HG02938 (cell line): Measurements from ENCODE around the gene CEBPB.
A peak's percentile ranks its signal among the peaks of the same experiment; 100 is the strongest.
"Not testable (repeated sequence)": the region's sequence is repeated elsewhere in the genome, so short reads cannot be mapped to it uniquely, and the experiment has no call there.

ENCODE experiments used
- ATAC-seq: cut with Tn5 transposase; IDR thresholded peaks from one replicate; pipeline ENCODE4 v1.9.1; 2021; ENCODE audit warnings: mild to moderate bottlenecking, moderate library complexity; ENCODE audit not compliant: unreplicated experiment

Gene CEBPB

DNA sequence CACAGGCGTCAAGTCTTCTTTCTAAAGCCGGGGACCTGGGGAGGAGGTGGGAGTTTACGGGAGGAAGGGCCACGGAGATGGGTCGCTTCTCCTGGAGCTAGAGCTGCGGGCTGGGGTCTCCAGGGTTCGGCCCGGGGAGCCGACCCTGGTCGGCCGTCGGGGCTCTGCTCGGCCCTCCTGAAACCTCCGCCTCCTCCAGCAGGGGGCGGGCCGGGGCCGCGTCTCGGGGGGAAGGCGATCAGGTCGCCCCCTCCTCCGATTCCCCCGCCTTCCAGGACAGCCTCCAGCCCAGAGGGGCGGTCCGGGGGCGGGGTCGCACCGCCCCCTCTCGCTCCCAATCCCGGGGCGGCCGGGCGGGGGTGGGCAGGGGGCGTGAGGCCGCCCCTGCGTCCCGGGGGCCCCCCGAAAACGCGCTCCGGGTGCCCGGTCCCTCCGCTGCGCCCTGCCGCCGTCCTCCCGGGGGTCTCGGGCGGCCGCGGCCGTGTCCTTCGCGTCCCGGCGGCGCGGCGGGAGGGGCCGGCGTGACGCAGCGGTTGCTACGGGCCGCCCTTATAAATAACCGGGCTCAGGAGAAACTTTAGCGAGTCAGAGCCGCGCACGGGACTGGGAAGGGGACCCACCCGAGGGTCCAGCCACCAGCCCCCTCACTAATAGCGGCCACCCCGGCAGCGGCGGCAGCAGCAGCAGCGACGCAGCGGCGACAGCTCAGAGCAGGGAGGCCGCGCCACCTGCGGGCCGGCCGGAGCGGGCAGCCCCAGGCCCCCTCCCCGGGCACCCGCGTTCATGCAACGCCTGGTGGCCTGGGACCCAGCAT lies at the start of gene CEBPB:
CEBPB (plus strand) TSS at position 580 of the 814 bp plus-strand sequence; CDS start at position 784, 204 bp downstream.
- ATAC-seq, result peak; percentile 33

DNA sequence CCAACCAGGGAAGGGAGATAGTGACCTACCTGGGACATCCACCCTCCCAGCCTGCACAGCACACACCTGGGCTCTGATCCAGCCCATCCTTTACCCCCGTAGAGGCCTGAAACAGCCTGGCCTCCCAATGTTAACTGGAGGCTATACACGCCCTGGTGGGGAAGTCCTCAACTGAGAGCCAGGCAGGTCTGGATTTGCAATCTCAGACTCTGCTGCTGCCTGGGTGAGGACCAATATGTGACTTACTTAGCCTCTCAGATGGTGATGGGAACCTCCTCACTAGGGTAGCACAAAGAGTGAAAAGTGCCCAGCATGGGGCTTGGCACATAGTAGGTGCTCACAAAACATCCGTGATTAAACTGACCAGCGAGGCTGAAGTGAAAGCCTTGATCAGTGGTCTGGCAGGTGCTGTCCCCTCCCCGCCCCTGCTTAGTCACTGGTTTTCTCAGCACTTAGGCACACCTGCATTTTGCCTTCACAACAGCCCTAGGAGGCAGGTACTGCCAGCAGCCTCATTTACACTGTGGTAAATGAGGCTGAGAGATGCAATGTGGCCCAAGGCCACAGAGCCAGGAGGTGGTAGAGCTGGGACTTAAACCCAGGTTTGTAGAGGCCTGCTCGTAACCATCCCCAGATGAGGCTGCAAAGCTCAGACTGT lies 49.5 kb upstream of the CEBPB start:
- no peak for ATAC-seq

DNA sequence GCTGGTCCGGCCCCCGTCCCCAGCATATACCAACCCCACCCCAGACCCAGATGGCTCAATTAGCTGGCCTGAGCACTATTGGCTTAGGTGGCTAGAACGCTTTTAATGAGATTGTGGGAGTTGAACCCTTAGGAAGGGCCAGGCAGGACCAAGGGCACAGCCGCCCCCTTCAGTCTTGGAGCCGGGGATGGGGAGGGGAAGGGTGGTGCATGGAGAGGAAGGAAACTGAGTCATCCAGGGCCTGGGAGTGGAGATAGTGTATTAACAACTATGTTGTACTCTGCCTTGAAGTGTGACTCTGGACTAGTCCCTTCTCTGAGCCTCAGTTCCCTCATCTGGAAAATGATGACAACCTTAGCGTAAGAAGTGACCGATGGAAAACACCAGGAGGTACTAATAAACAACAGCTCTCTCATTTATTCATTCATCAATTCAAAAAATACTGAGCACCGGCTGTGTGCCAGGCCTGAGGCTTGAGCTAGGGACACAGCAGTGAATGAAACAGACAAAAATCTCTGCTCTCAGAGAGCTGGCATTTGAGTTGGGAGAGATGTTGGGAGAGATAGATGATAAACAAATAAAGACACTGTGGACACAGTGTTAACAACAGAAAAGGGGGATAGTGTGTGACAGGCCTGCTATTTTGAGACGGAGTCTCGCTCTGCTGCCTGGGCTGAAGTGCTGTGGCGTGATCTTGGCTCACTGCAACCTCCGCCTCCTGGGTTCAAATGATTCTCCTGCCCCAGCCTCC lies 48.6 kb upstream of the CEBPB start:
- no peak for ATAC-seq

DNA sequence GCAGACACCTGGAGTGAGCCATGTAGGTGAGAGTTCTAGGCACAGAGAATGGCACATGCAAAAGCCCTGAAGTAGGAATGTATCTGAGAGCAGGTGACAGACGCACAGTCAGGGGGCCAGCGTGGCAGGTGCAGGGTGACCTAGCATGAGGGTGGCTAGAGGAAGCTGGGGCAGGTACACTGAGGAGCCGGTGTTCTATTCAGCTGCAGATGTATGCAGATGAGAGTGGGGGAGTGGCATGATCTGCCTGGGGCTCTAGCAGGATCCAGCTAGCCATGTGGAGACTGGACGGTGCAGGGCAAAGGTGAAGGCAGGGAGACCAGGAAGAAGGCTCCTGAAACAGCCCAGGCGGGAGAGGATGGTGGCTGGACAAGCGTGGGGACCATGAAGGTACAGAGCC lies 47.8 kb upstream of the CEBPB start:
- ATAC-seq, result no peak

DNA sequence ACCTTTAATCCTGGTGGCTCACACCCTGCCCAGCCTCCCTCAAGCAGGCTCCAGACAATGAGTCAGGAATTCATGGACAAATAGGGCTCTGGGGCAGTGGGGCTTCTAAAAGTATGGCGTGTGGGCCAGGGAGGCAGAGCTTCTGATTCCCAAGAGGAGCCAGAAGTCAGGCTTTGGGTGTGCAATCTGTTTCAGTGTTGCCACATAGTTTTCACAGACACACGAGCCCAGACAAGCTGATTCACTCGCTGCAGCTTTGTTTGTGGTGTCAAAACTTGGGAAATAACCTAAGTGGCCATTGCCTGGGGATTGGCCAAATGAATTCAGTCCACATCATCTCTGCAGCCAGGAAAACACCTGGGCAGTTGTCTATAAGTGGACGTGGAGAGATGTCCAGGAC lies 46.3 kb upstream of the CEBPB start:
- no peak for ATAC-seq

DNA sequence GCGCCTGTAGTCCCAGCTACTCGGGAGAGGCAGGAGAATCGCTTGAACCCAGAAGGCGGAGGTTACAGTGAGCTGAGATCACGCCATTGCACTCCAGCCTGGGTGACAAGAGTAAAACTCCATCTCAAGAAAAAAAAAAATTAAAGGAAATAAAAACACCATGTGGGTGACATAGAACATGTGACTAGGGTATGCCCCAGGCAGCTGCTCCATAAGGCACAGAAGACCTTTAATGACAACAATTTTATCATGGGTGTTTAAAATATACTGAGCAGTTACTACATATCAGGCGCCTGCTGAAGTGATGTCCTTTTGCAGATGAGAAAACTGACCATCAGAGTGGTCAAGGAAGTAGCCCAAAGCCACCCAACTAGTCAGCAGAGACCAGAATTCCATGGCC lies 45.1 kb upstream of the CEBPB start:
- no peak for ATAC-seq

DNA sequence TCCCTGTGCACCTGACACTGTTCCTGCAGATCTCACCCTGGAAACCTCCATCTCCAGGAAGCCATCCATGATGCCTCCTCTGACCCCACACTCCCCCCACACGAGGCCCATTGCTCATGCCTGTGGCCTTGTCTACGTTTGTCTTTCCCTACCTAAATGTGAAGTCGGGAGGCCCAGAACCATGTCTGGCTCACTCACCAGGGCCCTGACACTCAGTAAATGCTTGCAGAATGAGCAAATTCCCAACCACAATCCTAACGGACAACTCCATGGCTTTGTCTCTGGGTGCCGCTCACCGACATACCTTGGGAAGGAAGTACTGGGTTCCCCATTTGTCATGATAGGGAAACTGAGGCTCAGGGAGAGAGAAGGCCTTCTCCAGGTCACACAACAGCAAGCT lies 44.4 kb upstream of the CEBPB start:
- no peak for ATAC-seq

DNA sequence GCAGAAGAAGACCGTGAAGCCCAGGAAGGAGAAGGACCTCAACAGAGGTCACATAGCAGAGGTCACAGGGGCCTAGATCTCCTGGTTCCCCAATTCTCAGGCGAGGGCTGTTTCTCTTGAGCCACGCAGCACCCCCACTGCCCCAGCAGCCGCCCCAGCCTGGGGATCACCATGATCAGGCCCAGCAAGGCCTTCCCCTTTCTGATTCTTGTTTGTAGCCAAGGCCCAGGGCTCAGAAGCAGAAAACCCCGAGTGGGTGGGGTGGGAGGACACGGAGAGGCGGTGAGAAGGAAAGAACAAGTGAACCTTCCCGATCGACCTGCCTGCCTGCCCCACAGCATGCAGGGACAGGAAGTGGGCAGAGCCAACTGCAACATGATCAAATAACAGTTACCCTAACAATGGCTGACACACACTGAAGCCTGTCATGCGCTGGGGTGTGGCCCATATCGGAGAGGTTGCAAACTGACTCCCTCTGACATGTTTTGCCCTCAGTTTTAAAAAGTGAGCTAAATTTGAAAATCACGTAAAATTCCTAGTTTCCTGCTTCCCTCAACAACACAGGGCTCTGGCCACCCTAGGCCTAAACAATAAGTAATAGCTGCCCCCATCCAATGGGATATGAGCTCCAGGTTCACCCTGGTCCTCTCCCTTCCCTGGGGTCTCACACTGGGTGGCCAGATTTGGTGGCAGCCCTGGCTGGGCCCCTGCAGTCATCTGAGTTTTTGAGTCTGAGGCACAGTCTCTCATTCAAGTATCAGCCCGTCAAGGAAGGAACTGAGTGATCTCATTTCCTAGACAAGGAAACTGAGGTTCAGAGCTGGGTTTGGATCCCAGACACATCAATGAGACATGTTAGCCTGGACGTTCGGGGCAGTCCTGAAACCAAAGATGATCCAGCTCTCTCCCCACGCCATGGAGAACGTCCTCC lies 43.6 kb upstream of the CEBPB start:
- peak; percentile 59 for ATAC-seq

DNA sequence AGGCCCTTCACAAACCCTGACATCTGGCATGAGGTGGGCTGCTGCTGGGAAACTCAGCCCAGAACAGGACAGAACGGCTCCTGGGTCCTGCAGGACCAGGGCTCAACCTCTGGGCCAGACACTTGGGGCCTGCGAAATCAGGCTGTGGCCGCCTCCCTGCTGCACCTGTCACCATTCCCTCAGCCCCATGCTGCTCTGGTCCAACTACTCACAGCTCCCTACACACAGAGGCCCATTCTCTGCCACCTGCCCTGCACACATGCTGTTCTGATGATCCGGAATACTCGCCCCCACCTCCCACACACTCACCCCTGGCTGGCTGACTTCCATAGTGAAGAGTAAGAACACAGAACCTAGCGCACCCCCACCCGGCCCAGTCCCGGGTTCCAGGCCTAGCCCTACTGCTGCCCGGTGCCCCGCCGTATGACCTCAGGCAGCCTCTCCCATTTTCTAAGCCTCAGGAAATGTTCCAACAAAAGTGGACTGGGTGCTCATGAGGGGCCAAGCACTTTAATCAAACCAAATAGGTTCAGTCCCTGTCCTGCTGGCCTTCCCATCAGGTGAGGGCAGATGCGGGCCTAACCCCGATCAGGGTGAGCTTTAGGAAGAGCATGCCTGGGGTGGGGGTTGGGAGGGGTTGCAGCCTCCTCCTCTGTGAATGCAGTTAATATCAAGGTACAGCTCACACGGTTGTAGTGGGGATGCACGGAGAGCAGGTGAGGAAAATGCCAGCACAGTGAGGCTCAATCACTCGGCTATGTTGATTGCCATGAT lies 41.0 kb upstream of the CEBPB start:
- no peak for ATAC-seq

DNA sequence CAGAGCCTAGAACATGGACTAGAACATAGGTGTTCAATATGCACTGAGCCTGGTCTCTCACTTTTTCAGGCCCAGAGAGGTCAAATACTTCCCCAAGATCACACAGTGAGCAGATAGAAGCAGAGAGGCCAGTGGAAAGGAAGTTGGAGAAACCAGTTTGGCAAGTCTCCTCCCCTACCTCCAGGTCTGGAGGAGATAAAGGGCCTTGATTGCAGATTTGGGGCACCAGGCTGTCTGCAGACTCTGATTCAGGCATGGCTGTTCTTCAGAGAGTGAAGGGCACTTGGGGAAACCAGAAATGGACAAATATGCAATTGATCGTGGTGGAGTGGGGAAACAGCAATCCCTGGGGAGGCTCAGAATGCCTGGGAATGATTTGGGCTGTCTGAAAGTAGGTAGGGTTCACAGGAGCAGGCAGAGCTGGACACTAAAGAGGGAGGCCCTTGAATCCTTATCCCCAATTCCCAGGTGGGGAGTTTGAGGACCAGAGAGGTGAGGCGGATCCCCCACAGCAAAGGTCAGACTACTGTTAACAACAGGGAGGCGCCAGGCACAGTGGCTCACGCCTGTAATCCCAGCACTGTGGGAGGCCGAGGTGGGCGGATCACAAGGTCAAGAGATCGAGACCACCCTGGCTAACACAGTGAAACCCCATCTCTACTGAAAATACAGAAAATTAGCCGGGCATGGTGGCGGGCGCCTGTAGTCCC lies 39.4 kb upstream of the CEBPB start:
- no peak for ATAC-seq

DNA sequence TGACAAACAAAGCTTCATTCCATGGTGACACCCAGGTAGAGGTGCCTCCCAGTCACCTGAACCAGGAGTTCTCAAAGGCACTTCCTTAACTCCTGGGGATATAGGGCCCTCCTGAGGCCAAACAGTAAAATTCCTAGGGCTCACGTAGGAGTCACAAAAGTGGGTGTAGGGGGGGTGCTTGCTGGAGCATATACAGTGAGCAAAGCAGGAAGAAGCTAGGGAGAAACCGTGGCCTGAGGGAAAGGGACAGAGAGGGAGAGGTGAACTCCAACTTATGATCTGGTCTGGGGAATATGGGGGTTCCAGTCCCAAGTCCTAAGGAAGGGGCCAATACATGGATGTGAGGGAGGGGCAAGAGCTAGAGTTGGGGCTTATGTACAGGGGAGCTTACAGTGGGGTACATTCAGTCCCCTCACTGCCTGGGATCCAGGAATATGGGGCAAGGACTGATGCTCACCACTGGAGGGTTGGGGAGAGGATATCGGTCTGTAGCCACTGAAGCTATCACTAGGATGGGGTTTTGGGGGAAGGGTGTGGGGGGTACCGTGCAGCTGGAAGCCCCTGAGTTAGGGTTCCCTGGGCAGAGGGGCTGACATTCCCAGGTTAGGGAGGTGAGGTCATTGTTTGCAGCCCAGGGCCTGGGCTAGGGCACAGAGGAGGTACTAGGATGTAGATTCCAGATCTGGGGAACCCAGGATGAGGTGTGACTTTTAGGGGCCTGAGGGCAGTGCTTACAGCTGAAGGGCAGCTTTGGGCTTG lies 38.1 kb upstream of the CEBPB start:
- ATAC-seq, result no peak

DNA sequence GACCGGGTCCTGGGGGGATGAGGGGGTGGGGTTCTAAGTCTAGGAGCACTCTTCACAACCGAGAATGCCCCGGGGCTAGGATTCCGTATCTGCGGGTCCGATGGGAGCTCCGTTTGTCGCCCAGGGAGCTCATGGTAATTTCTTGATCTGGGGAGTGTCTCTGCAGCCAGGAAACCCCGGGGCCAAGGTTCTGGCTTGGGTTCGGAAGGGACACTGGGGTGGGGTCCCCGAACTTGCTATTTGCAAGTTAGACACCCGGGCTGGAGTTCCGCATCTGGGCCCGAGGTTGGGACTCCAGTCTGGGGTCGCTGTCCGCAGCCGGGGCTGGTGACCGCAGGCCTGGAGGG lies 37.5 kb upstream of the CEBPB start:
- peak; percentile 16 for ATAC-seq

DNA sequence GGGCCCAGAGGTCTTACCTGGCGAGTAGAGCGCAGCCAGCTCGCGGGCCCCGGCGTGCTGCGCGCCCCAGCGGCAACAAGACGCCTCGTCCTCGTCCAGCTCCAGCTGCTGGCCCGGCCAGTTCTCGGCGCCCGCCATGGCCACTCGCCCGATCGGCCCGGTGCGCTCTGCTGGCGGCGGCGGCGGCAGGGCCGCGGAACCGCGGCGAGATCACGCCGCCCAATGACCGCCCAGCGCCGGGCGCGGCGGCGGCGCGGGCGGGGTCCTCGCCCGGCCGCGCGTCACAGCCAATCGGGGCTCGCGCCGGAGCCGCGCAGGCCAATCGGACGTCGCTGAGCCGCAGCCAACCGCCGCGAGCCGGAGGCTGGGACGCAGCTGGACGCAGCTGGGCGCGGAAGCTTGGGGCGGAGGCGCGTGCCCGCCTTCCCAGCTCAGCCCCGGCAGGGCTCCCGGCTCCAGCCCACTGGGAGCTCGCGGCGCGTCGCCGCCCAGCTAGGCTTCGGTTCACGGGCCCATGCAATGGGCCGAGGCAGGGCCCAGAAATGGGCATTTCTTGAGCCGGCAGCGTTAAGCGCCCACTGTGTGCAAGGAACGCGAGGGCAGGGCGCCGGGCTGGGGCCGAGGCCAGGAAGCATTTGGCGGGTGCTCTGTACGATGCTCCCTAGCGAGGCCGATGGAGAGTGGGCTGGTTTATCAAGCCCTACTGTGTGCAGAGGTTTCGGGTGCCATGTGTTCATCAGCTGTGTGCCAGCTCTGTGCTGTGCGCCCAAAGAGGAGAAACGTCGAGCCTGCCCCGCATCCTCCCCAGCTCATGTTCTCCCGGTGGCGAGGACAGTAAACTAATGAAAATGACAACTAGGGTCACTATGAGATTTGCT lies 36.9 kb upstream of the CEBPB start, which contains the start of gene PEDS1:
PEDS1 (minus strand) TSS at position 224 of the 878 bp plus-strand sequence; CDS start at position 138, 86 bp downstream.
- peak; percentile 72 for ATAC-seq

DNA sequence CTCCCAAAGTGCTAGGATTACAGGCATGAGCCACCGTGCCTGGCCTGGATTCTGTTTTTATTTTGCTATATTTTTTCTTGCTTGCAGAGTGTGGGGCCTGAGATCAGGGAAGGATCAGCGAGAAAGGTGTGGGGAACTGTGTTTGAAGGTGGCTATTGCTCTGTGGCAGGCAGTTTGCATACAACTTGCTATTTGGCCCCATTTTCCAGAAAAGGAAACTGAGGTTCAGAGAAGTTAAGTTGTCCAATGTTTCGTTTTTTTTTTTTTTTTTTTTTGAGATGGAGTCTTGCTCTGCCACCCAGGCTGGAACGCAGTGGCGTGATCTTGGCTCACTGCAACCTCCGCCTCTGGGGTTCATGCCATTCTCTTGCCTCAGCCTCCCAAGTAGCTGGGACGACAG lies 29.1 kb upstream of the CEBPB start:
- not testable (repeated sequence) for ATAC-seq

DNA sequence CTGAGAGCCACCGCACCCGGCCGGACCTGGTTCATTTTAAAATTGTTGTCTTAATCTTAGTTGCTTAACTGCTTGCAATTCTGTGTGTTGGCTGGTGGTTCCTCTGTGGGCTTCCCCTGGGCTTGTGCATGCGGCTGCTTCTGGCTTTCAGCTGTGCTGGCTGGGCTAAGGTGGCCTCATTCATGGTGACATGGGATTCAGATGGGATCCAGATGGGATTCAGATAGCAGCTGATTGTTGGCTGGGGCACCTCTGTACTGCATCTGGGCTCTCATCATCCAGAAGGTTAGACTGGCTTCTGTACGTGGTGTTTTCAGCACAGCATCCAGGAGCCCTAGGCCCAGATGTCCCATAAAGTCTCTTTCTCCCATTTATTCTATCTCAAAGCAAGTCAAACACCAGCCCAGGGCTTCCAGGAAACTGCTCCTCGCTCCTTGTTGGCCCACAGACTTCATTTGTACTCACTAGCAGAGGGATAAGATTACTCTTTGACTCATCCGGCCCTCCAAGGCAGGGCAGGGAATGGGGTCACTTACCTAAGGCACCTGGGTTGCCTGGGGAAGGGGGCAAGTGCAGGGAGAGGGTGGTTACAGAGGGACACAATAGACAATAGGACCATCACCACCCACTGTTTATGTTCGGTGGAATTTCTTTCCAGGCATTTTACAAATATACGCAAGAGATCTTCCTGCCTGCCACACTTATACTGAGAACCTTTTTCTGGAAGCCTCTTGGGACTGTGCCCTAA lies 26.9 kb upstream of the CEBPB start:
- no peak for ATAC-seq

DNA sequence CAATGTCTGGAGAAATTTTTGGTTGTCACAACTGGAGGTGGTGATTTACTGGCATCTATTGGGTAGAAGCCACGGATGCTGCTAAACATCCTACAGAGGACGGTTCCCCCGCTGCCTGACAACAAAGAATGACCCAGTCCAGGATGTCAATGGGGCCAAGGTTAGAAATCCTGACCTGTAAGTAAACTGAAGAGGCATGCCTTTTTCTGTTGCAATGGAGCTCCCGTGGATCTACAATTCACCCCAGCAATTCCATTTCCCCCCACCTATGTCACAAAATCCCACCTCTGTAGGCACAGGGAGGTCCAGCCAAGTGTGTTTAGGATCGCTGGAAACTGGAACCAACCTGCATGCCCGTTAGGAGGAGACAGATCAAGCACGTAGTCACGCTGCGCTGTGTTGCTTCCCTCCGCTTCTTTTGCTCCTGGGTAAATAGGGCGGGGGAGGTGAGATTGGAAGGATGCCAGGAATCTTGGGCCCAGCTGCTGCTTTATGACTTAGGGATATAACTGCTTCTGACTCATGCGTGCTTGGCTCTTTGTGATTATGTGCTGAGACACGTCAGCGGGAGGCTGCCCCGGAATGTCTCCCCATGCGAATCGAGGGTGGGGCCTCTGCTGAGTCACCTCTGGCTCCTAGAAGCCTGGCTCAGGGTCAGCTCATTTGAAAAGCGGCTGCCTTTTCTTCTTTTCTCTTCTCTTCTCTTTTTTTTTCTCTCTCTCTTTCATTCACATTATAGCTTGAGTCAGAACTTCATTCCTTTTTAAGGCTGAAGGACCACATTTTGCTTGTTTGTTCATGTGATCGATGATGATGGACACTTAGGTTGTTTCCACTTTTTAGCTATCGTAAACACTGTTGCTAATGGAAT lies 24.7 kb upstream of the CEBPB start:
- peak; percentile 92 for ATAC-seq
